GM12878 (cell line): ENCODE results near the gene CAPN10. TPM values are rescaled to one million over a fixed set of nuclear protein-coding genes. Genes with fewer than 3 reads are reported as not detected.

Source experiments
- ATAC-seq: fragments of 200-7000 bp; cut with Tn5 transposase; 3 replicates; pipeline ENCODE4 v1.9.1; 2020; ENCODE audit warnings: mild to moderate bottlenecking, moderate library complexity
- BruUV-seq: library from RNA; stranded (reverse); fragments of 400-500 nt; replicated peaks from 2 replicates; lab custom pipeline; 2021; lab: Mats Ljungman, UMichigan
- CTCF ChIA-PET: fragments of 300-600 bp; sonication (Branson Sonifier 250); formaldehyde crosslinking; extraction: SDS; loops from one replicate; lab custom pipeline; 2021; ENCODE audit warnings: inconsistent platforms; lab: Yijun Ruan, JAX
- POLR2A ChIA-PET: fragments of 350-600 bp; formaldehyde crosslinking; extraction: SDS; loops from one replicate; lab custom pipeline; 2021; ENCODE audit warnings: inconsistent platforms; lab: Charles Lee
- RAD21 ChIA-PET: fragments of 300-600 bp; sonication (Branson Sonifier 250); formaldehyde crosslinking; loops from one replicate; lab custom pipeline; 2023; ENCODE audit warnings: antibody characterized with exemption; ENCODE audit not compliant: unreplicated experiment; lab: Charles Lee
- SMC1A ChIA-PET: fragments of 300-600 bp; sonication (Branson Sonifier 250); formaldehyde crosslinking; loops from one replicate; lab custom pipeline; 2023; ENCODE audit not compliant: unreplicated experiment, uncharacterized antibody; lab: Charles Lee
- DNase-seq: peaks from one replicate; pipeline ENCODE4 v3.0.0-alpha.2; 2011; ENCODE audit warnings: low read depth, low spot score
- FAIRE-seq: peaks from 3 replicates; lab custom pipeline; 2011; peaks lifted over from hg19 to GRCh38; lab: Jason Lieb, UNC
- H2AFZ ChIP-seq: 2 replicates; pipeline ENCODE4 v1.6.0; 2011; ENCODE audit warnings: low read depth, low read length, control low read depth; ENCODE audit not compliant: control insufficient read depth
- H3K27ac ChIP-seq: 2 replicates; pipeline ENCODE4 v1.5.1; 2011; ENCODE audit warnings: control low read depth; ENCODE audit not compliant: control insufficient read depth, insufficient read depth
- H3K27me3 ChIP-seq, 2 experiments: replicated peaks in 1 of 2; 2 replicates each; pipeline versions ENCODE4 v1.6.0 to v1.6.1; 2011; ENCODE audit warnings: low read length in 1 of 2; ENCODE audit not compliant: control insufficient read depth in 2 of 2, insufficient read depth in 2 of 2
- H3K36me3 ChIP-seq, 2 experiments: 2 replicates each; pipeline ENCODE4 v1.5.1; 2011; ENCODE audit warnings: low read length in 1 of 2; ENCODE audit not compliant: control insufficient read depth in 2 of 2, insufficient read depth in 2 of 2
- H3K4me1 ChIP-seq: 2 replicates; pipeline ENCODE4 v1.6.1; 2011; ENCODE audit warnings: mild to moderate bottlenecking, low read length, moderate library complexity, mixed read lengths; ENCODE audit not compliant: control insufficient read depth, insufficient read depth
- H3K4me2 ChIP-seq: 2 replicates; pipeline ENCODE4 v1.6.0; 2011; ENCODE audit warnings: control low read depth; ENCODE audit not compliant: control insufficient read depth, insufficient read depth
- H3K4me3 ChIP-seq: fragments of 200-600 bp; sonication (generic); 2 replicates; pipeline ENCODE4 v1.5.1; 2016
- H3K79me2 ChIP-seq: 2 replicates; pipeline ENCODE4 v1.6.0; 2011; ENCODE audit warnings: low read length; ENCODE audit not compliant: control insufficient read depth, insufficient read depth
- H3K9ac ChIP-seq: 2 replicates; pipeline ENCODE4 v1.8.0; 2011; ENCODE audit warnings: low read length, control low read depth, mixed read lengths; ENCODE audit not compliant: control insufficient read depth, insufficient read depth
- H3K9me3 ChIP-seq: replicated peaks from 3 replicates; pipeline ENCODE4 v1.5.1; 2011; ENCODE audit warnings: mild to moderate bottlenecking, low read length; ENCODE audit not compliant: control insufficient read depth, insufficient read depth
- H4K20me1 ChIP-seq: 2 replicates; pipeline ENCODE4 v1.6.0; 2011; ENCODE audit not compliant: control insufficient read depth, insufficient read depth
- BACH1 ChIP-seq: fragments of 450-650 bp; IDR thresholded peaks from 2 replicates; pipeline ENCODE4 v1.6.1; 2017; ENCODE audit warnings: mild to moderate bottlenecking, borderline replicate concordance
- BCLAF1 ChIP-seq: fragments of 450-650 bp; IDR thresholded peaks from 2 replicates; pipeline ENCODE4 v1.6.1; 2017; ENCODE audit warnings: antibody characterized with exemption, mild to moderate bottlenecking, moderate library complexity
- CBX5 ChIP-seq: sonication (generic); IDR thresholded peaks from 2 replicates; pipeline ENCODE4 v1.6.1; 2016; ENCODE audit warnings: low read depth, moderate library complexity, mild to moderate bottlenecking, inconsistent platforms
- FOXM1 ChIP-seq: IDR thresholded peaks from 2 replicates; pipeline ENCODE4 v1.6.1; 2012; ENCODE audit warnings: low read depth, mild to moderate bottlenecking, inconsistent platforms, low read length, moderate library complexity
- HDAC2 ChIP-seq: fragments of 200-600 bp; sonication (generic); IDR thresholded peaks from 2 replicates; pipeline ENCODE4 v1.6.1; 2017
- LARP7 ChIP-seq: fragments of 450-650 bp; IDR thresholded peaks from 2 replicates; pipeline ENCODE4 v1.6.1; 2017; ENCODE audit warnings: mild to moderate bottlenecking
- POLR2A ChIP-seq: IDR thresholded peaks from 2 replicates; pipeline ENCODE4 v1.6.1; 2011; ENCODE audit warnings: low read depth, mild to moderate bottlenecking, low read length
- RELA ChIP-seq: fragments of 450-650 bp; IDR thresholded peaks from 2 replicates; pipeline ENCODE4 v1.8.0; 2014; ENCODE audit warnings: borderline replicate concordance; ENCODE audit not compliant: partially characterized antibody
- SMARCA5 ChIP-seq: fragments of 450-650 bp; IDR thresholded peaks from 2 replicates; pipeline ENCODE4 v1.6.1; 2017; ENCODE audit warnings: mild to moderate bottlenecking
- YBX1 ChIP-seq: fragments of 450-650 bp; IDR thresholded peaks from 2 replicates; pipeline ENCODE4 v1.6.1; 2016; ENCODE audit warnings: antibody characterized with exemption
- ZBTB4 ChIP-seq: fragments of 450-650 bp; formaldehyde crosslinking; IDR thresholded peaks from 2 replicates; pipeline ENCODE4 v1.4.0; 2022; ENCODE audit warnings: mild to moderate bottlenecking, moderate library complexity
- WGBS: methylation state at CpG from one replicate; pipeline ENCODE4 v1.1.6; 2016; ENCODE audit warnings: low lambda C conversion rate; ENCODE audit not compliant: insufficient replicate concordance, insufficient coverage; ENCODE audit errors: missing lambda C conversion rate; 5-methylcytosine and 5-hydroxymethylcytosine counted together
- in situ Hi-C: fragments of 300-500 bp; cut with MboI; formaldehyde crosslinking; loops from 9 replicates; pipeline ENCODE4 v1.14.3; 2018; ENCODE audit warnings: mixed read lengths
- intact Hi-C: fragments of 100-400 bp; cut with micrococcal nuclease; formaldehyde crosslinking; loops from one replicate; pipeline ENCODE4 v1.14.2; 2022; ENCODE audit not compliant: unreplicated experiment
- polyA plus RNA-seq, 11 experiments: library from polyadenylated mRNA; depleted of rRNA in 4 of 11; unstranded in 6 of 11; stranded (reverse) in 5 of 11; fragments of >200 nt; fragmentation: Nextera tagmentation in 4 of 11; fragmentation: Illumina TruSeq in 1 of 11; extraction: Ambion mirVana in 4 of 11; extraction: Trizol in 1 of 11; gene quantifications; 1 replicate in 1 of 11; 2 replicates in 10 of 11; pipeline versions ENCODE4 v1.2.1 to v1.2.3, GENCODE V29; 2011 to 2016; ENCODE audit warnings: inconsistent platforms in 2 of 11, missing spikeins in 2 of 11, low read depth in 1 of 11
- total RNA-seq, 4 experiments: library from RNA; depleted of rRNA in 3 of 4; stranded (reverse); fragments of >200 nt in 3 of 4; fragmentation: Illumina TruSeq in 1 of 4; extraction: Trizol in 1 of 4; gene quantifications; 2 replicates each; pipeline versions ENCODE4 v1.2.1 to v1.2.3, GENCODE V29; 2013 to 2021
- TF ChIP-seq, protein P1 (sequence below): IDR thresholded peaks from 2 replicates; pipeline ENCODE4 v1.6.1; 2011; ENCODE audit warnings: borderline replicate concordance, low read depth, mild to moderate bottlenecking, moderate library complexity, mixed read lengths, low read length; ENCODE audit not compliant: insufficient read depth; ENCODE audit errors: extremely low read length

CAPN10 gene
- total and polyA plus RNA-seq, 10 of the 15 experiments (the other 5 are each of a cell fraction or from before 2014, with no cell fraction given) = 0.37 to 40.6 (median 17.5) TPM

- FAIRE-seq = no peak
- Histone ChIP-seq H3K9me3 (no peaks in the 10 kb centered on the region; the same call in 2 of the 3 replicates), H3K9ac (peak overlapping the region; percentile 84), H3K4me3 (peak overlapping the region; percentile 95), H3K4me1 (peaks cover 34% of the 10 kb centered on the region), H3K4me2 (peak overlapping the region; percentile 56), H3K27me3 (no peaks in the 10 kb centered on the region), H2AFZ (peak overlapping the region; percentile 43; the same call in 1 of the 2 replicates), H4K20me1 (no peaks in the 10 kb centered on the region; the same call in 1 of the 2 replicates), H3K36me3 (peaks cover 2 to 5% of the 10 kb centered on the region in 2 experiments; a peak in 3 of 4 replicates), H3K79me2 (peaks cover 48% of the 10 kb centered on the region), H3K27ac (peak overlapping the region; percentile 92)
- CTCF ChIA-PET = interaction anchor here (0.6 to 11.9 kb wide), 6 partner anchors 23 to 73 kb away, joined by 3 to 196 read pairs (median 14); partner anchors contain the start of genes ANKMY1 and DUSP28
- intact Hi-C loops = loop anchor here (1.0 to 2.0 kb wide), 2 partner anchors 34 to 73 kb away; no protein-coding TSS in a partner anchor
- DNase-seq = no peak
- 10% methylated on average over 38 of the region's 62 CpGs for WGBS
- BruUV-seq = no TSS peak
- RAD21 ChIA-PET = interaction anchor here (1.4 to 10.9 kb wide), 5 partner anchors 18 to 73 kb away, joined by 3 to 206 read pairs (median 12); partner anchors contain the start of genes ANKMY1, DUSP28 and RNPEPL1
- peak; percentile 14 for ATAC-seq
- SMC1A ChIA-PET = interaction anchor here (0.9 to 6.4 kb wide), 5 partner anchors 18 to 562 kb away, joined by 3 to 124 read pairs (median 13); partner anchors contain the start of genes ANKMY1, DUSP28 and PASK
- in situ Hi-C loops = no loop called here
- POLR2A ChIA-PET = interaction anchor here (0.7 to 6.7 kb wide), 10 partner anchors 18 to 451 kb away, joined by 3 to 233 read pairs (median 6); partner anchors contain the start of genes DUSP28, GPR35 and RNPEPL1
- TF ChIP-seq POLR2A (peak; percentile 7; the same call in 1 of the 2 replicates), CBX5 (no peak), FOXM1 (no peak), SMARCA5 (0 out of 2 replicates have a peak, but pooled peaks have one; percentile 24), RELA (no peak), YBX1 (no peak), HDAC2 (no peak), BCLAF1 (no peak), LARP7 (peak; percentile 24; the same call in 1 of the 2 replicates), ZBTB4 (CRISPR knock-in tag) (no peak), BACH1 (peak; percentile 36; the same call in 1 of the 2 replicates)
- TF ChIP-seq, protein P1, sequence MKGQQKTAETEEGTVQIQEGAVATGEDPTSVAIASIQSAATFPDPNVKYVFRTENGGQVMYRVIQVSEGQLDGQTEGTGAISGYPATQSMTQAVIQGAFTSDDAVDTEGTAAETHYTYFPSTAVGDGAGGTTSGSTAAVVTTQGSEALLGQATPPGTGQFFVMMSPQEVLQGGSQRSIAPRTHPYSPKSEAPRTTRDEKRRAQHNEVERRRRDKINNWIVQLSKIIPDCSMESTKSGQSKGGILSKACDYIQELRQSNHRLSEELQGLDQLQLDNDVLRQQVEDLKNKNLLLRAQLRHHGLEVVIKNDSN = no peak
Measured at GRCh38 chr2:240586919-240587800, 626 bp downstream of the CAPN10 start.
